Activated CD4-positive, alpha-beta T cell treated with anti-CD3 and anti-CD28 coated beads, Interleukin-2, amount 50 U/mL, for 4 hours (primary cell): ENCODE data around the gene RAB11FIP4.
A peak's percentile ranks its signal among the peaks of the same experiment; 100 is the strongest.

Source experiments
- DNase-seq, 2 experiments: peaks; one replicate each; pipeline ENCODE4 v3.0.0-alpha.2; 2020

Gene RAB11FIP4

GRCh38 chr17:31527606-31528005, 136.1 kb downstream of the RAB11FIP4 start:
- DNase-seq: no peak

- DNase-seq: no peak
Observed at GRCh38 chr17:31528291-31528874, 136.9 kb downstream of the RAB11FIP4 start.

GRCh38 chr17:31529841-31530251, 138.4 kb downstream of the RAB11FIP4 start:
- DNase-seq: no peak

- no peak for DNase-seq
Observed at GRCh38 chr17:31530391-31530985, 139.0 kb downstream of the RAB11FIP4 start.

GRCh38 chr17:31531336-31531980, 140.0 kb downstream of the RAB11FIP4 start:
- DNase-seq: no peak

GRCh38 chr17:31532081-31532480, 140.6 kb downstream of the RAB11FIP4 start:
- DNase-seq: no peak

GRCh38 chr17:31532526-31532925, 141.1 kb downstream of the RAB11FIP4 start:
- no peak for DNase-seq

GRCh38 chr17:31533546-31534155, 142.2 kb downstream of the RAB11FIP4 start:
- peak; percentile 34 to 50 for DNase-seq

- no peak for DNase-seq
Observed at GRCh38 chr17:31534223-31534888, 142.9 kb downstream of the RAB11FIP4 start.

GRCh38 chr17:31535581-31535981, 144.1 kb downstream of the RAB11FIP4 start:
- DNase-seq: no peak

- no peak for DNase-seq
Observed at GRCh38 chr17:31536451-31536850, 145.0 kb downstream of the RAB11FIP4 start.

GRCh38 chr17:31537565-31538011, 146.1 kb downstream of the RAB11FIP4 start:
- no peak for DNase-seq

GRCh38 chr17:31538080-31538762, 146.7 kb downstream of the RAB11FIP4 start:
- no peak for DNase-seq

GRCh38 chr17:31540602-31541307, 149.3 kb downstream of the RAB11FIP4 start:
- no peak for DNase-seq

GRCh38 chr17:31541559-31541958, 150.1 kb downstream of the RAB11FIP4 start:
- DNase-seq: no peak

- DNase-seq: no peak
Observed at GRCh38 chr17:31544186-31544585, 152.7 kb downstream of the RAB11FIP4 start.

GRCh38 chr17:31546650-31547049, 155.2 kb downstream of the RAB11FIP4 start:
- DNase-seq: no peak

- DNase-seq: no peak
Observed at GRCh38 chr17:31548709-31549108, 157.2 kb downstream of the RAB11FIP4 start.

GRCh38 chr17:31549121-31549524, 157.6 kb downstream of the RAB11FIP4 start:
- DNase-seq: no peak

- peak; percentile 93 to 94 for DNase-seq
Observed at GRCh38 chr17:31549525-31550388, 158.3 kb downstream of the RAB11FIP4 start.
